ENCODE measurements around the gene MAGI1. TPM values are rescaled to one million over a fixed set of nuclear protein-coding genes. Genes with fewer than 3 reads are reported as not detected.

Gene MAGI1
- total RNA-seq, 5 donors from 2014 or later (not counting 1 experiment from before 2014, with no cell fraction given) = 0.23 to 0.63 (median 0.29) TPM

- peaks cover 0 to 4% (median 0%) of the 10 kb centered on the region in 3 donors for H3K9me3 Mint-ChIP-seq
- H3K4me1 ChIP-seq (ENCODE audit: control insufficient read depth in 1 of 2, extremely low read depth in 1 of 2, insufficient read depth in 2 of 2, low read length in 2 of 2) = no peaks in the 10 kb centered on the region
- H3K36me3 ChIP-seq (ENCODE audit: control insufficient read depth in 2 of 2, extremely low read depth in 1 of 2, insufficient read depth in 1 of 2, low read length in 1 of 2) = no peaks in the 10 kb centered on the region
- ChIA-PET POLR2A (no interaction called here), CTCF (no interaction called here)
- H3K27me3 Mint-ChIP-seq = no peaks in the 10 kb centered on the region
- no peak for DNase-seq
- H3K4me3 ChIP-seq (ENCODE audit: control insufficient read depth in 1 of 2, extremely low read depth in 1 of 2, low read length in 1 of 2) = no peak overlapping the region
- no peak overlapping the region for H3K27ac ChIP-seq (ENCODE audit: low read length)
- no peak overlapping the region for H3K4me3 Mint-ChIP-seq
- no peaks in the 10 kb centered on the region for H3K27me3 ChIP-seq (replicated peaks in 1 of 2; ENCODE audit: control insufficient read depth in 2 of 2, extremely low read depth in 1 of 2, insufficient read depth in 2 of 2, low read length in 1 of 2)
- no peaks in the 10 kb centered on the region for H3K4me1 Mint-ChIP-seq
- no peaks in the 10 kb centered on the region for H3K9me3 ChIP-seq
- no peak overlapping the region for H3K27ac Mint-ChIP-seq
- H3K36me3 Mint-ChIP-seq = no peaks in the 10 kb centered on the region
- no peak for ATAC-seq (replicated peaks in 1 of 4)
Measured at GRCh38 chr3:65978116-65978515, 60.6 kb downstream of the MAGI1 start.

GRCh38 chr3:65975032-65975431 is 63.7 kb downstream of the MAGI1 start:
- peaks cover 0 to 4% (median 2%) of the 10 kb centered on the region in 3 donors for H3K9me3 Mint-ChIP-seq

GRCh38 chr3:65974509-65974908 is 64.2 kb downstream of the MAGI1 start:
- POLR2A ChIA-PET = no interaction called here
- Mint-ChIP-seq H3K9me3 (peaks cover 0 to 4% (median 4%) of the 10 kb centered on the region in 3 donors), H3K4me1 (no peaks in the 10 kb centered on the region), H3K36me3 (no peaks in the 10 kb centered on the region), H3K4me3 (no peak overlapping the region), H3K27ac (no peak overlapping the region), H3K27me3 (no peaks in the 10 kb centered on the region)
- H3K9me3 ChIP-seq = no peaks in the 10 kb centered on the region
- no peaks in the 10 kb centered on the region for H3K4me1 ChIP-seq (ENCODE audit: control insufficient read depth in 1 of 2, extremely low read depth in 1 of 2, insufficient read depth in 2 of 2, low read length in 2 of 2)
- ATAC-seq (replicated peaks in 1 of 4) = no peak
- H3K27me3 ChIP-seq (replicated peaks in 1 of 2; ENCODE audit: control insufficient read depth in 2 of 2, extremely low read depth in 1 of 2, insufficient read depth in 2 of 2, low read length in 1 of 2) = no peaks in the 10 kb centered on the region
- no peaks in the 10 kb centered on the region for H3K36me3 ChIP-seq (ENCODE audit: control insufficient read depth in 2 of 2, extremely low read depth in 1 of 2, insufficient read depth in 1 of 2, low read length in 1 of 2)
- no CpG with 5 or more reads among the region's 4 CpGs for WGBS (ENCODE audit: insufficient coverage)
- H3K27ac ChIP-seq (ENCODE audit: low read length) = no peak overlapping the region
- CTCF ChIA-PET = no interaction called here
- DNase-seq = no peak
- no peak overlapping the region for H3K4me3 ChIP-seq (ENCODE audit: control insufficient read depth in 1 of 2, extremely low read depth in 1 of 2, low read length in 1 of 2)

More at GRCh38 chr3:65975032-65975431, 63.7 kb downstream of the MAGI1 start:
- no peaks in the 10 kb centered on the region for H3K36me3 ChIP-seq (ENCODE audit: control insufficient read depth in 2 of 2, extremely low read depth in 1 of 2, insufficient read depth in 1 of 2, low read length in 1 of 2)
- 84% methylated on average over 2 of the region's 3 CpGs for WGBS (ENCODE audit: insufficient coverage)
- H3K9me3 ChIP-seq = no peaks in the 10 kb centered on the region
- Mint-ChIP-seq H3K27ac (no peak overlapping the region), H3K4me1 (no peaks in the 10 kb centered on the region), H3K4me3 (no peak overlapping the region), H3K27me3 (no peaks in the 10 kb centered on the region), H3K36me3 (no peaks in the 10 kb centered on the region)
- no peak overlapping the region for H3K4me3 ChIP-seq (ENCODE audit: control insufficient read depth in 1 of 2, extremely low read depth in 1 of 2, low read length in 1 of 2)
- ChIA-PET CTCF (no interaction called here), POLR2A (no interaction called here)
- no peaks in the 10 kb centered on the region for H3K4me1 ChIP-seq (ENCODE audit: control insufficient read depth in 1 of 2, extremely low read depth in 1 of 2, insufficient read depth in 2 of 2, low read length in 2 of 2)
- no peak overlapping the region for H3K27ac ChIP-seq (ENCODE audit: low read length)
- H3K27me3 ChIP-seq (replicated peaks in 1 of 2; ENCODE audit: control insufficient read depth in 2 of 2, extremely low read depth in 1 of 2, insufficient read depth in 2 of 2, low read length in 1 of 2) = no peaks in the 10 kb centered on the region
- DNase-seq (no peak), ATAC-seq (replicated peaks in 1 of 4) (no peak)

DNA sequence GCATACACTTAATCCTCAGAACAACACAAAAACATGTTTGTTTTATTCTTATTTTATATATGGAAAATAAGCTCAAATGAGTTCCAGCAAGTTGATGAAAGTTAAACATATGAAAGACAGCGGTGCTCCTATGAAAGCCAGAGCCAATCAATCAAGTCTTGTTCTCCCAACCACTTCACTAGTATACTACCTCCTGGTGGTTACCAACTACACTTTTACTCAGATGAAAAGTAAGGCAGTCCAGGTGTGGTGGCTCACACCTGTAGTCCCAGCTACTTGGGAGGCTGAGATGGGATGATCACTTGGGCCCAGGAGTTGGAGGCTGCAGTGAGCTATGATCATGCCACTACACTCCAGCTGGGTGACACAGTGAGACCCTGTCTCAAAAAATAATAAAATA is 66.0 kb downstream of the MAGI1 start:
- no peak overlapping the region for H3K4me3 ChIP-seq (ENCODE audit: control insufficient read depth in 1 of 2, extremely low read depth in 1 of 2, low read length in 1 of 2)
- no peaks in the 10 kb centered on the region for H3K4me1 Mint-ChIP-seq
- H3K9me3 Mint-ChIP-seq = peaks cover 0 to 4% (median 2%) of the 10 kb centered on the region in 3 donors
- H3K27ac ChIP-seq (ENCODE audit: low read length) = no peak overlapping the region
- no peak for ATAC-seq (replicated peaks in 1 of 4)
- no CpG with 5 or more reads among the region's 1 CpG for WGBS (ENCODE audit: insufficient coverage)
- ChIA-PET POLR2A (interaction anchor here in 1 of 2 donors (0.5 kb wide), 1 partner anchor 30 kb away, joined by 3 read pairs; no protein-coding TSS in a partner anchor), CTCF (no interaction called here)
- no peaks in the 10 kb centered on the region for H3K36me3 Mint-ChIP-seq
- no peak overlapping the region for H3K27ac Mint-ChIP-seq
- no peak for DNase-seq
- H3K27me3 ChIP-seq (replicated peaks in 1 of 2; ENCODE audit: control insufficient read depth in 2 of 2, extremely low read depth in 1 of 2, insufficient read depth in 2 of 2, low read length in 1 of 2) = no peaks in the 10 kb centered on the region
- no peaks in the 10 kb centered on the region for H3K4me1 ChIP-seq (ENCODE audit: control insufficient read depth in 1 of 2, extremely low read depth in 1 of 2, insufficient read depth in 2 of 2, low read length in 2 of 2)
- H3K27me3 Mint-ChIP-seq = no peaks in the 10 kb centered on the region
- H3K36me3 ChIP-seq (ENCODE audit: control insufficient read depth in 2 of 2, extremely low read depth in 1 of 2, insufficient read depth in 1 of 2, low read length in 1 of 2) = no peaks in the 10 kb centered on the region
- H3K9me3 ChIP-seq = no peaks in the 10 kb centered on the region
- H3K4me3 Mint-ChIP-seq = no peak overlapping the region

DNA sequence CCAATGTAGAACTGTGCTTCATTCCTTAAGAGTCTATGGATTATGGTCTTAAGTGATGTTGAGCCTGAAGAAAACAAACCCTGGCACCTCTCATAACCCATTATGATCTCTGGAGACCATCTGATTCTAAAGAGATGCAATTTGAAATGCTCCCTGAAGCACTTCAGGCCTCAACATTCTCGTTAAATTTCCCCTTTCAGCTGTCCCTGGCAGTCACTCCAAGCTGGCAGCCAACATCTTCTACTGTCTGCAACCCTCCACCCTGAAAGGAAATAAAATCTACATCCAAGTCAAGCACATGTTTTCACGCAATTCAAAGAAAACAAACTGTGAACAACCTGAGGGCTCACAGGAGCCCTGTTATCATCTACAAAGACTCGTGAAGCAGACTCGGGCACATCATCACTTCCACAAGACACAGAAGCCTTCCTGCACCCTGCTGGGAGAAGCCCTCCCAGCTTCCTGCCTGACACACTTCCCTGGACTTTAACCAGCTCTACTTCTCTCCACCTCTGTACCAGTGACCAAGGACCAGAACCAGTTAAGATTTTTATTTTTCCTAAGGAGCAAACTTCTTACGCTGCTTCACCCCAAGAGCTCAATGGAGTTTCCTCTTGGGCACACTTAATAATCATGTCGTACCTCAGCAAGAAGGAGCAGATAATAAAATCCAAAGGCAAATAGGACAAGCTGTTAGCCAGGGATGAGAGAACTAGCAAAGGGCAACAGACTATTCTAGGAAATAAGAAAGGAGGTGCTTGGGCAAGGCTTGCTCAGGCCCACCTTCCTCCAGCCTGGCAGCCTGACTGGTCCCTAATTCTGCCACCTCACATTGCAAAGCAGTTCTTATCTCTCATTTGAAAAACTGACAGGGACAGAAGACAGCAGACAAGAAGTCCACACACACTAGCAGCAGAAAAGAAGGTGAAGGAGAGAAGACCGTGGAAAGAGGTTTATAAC is 67.1 kb downstream of the MAGI1 start:
- Histone ChIP-seq H3K36me3 (ENCODE audit: control insufficient read depth in 2 of 2, extremely low read depth in 1 of 2, insufficient read depth in 1 of 2, low read length in 1 of 2) (no peaks in the 10 kb centered on the region), H3K9me3 (no peaks in the 10 kb centered on the region), H3K4me3 (ENCODE audit: control insufficient read depth in 1 of 2, extremely low read depth in 1 of 2, low read length in 1 of 2) (no peak overlapping the region), H3K27me3 (replicated peaks in 1 of 2; ENCODE audit: control insufficient read depth in 2 of 2, extremely low read depth in 1 of 2, insufficient read depth in 2 of 2, low read length in 1 of 2) (no peaks in the 10 kb centered on the region), H3K4me1 (ENCODE audit: control insufficient read depth in 1 of 2, extremely low read depth in 1 of 2, insufficient read depth in 2 of 2, low read length in 2 of 2) (no peaks in the 10 kb centered on the region), H3K27ac (ENCODE audit: low read length) (no peak overlapping the region)
- Mint-ChIP-seq H3K4me3 (no peak overlapping the region), H3K27ac (no peak overlapping the region), H3K27me3 (no peaks in the 10 kb centered on the region), H3K9me3 (peaks cover 0 to 4% (median 0%) of the 10 kb centered on the region in 3 donors), H3K4me1 (no peaks in the 10 kb centered on the region), H3K36me3 (no peaks in the 10 kb centered on the region)
- CTCF ChIA-PET = no interaction called here
- POLR2A ChIA-PET = no interaction called here
- DNase-seq (no peak), ATAC-seq (replicated peaks in 1 of 4) (no peak)
- 72% methylated on average over 4 of the region's 7 CpGs for WGBS (ENCODE audit: insufficient coverage)

DNA sequence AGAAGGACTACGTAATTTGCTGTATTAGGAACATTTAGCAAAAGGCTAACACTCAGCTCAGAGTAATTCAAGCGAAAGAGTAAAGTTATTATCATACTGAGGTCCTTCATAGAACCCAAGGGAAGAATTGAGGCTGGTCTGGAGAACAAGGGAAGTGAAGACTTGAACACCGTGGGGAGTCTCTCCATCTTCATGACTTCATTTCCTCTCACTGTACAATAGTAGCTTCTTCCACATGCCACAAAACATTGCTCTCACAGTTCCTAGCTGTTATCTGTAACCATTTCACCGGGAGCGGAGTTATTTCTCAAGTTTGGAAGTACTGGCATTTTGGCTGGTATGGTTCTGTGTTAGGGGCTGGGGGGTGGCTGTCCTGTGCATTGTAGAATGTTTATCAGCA is 69.7 kb downstream of the MAGI1 start:
- Histone ChIP-seq H3K27me3 (replicated peaks in 1 of 2; ENCODE audit: control insufficient read depth in 2 of 2, extremely low read depth in 1 of 2, insufficient read depth in 2 of 2, low read length in 1 of 2) (no peaks in the 10 kb centered on the region), H3K27ac (ENCODE audit: low read length) (no peak overlapping the region), H3K4me1 (ENCODE audit: control insufficient read depth in 1 of 2, extremely low read depth in 1 of 2, insufficient read depth in 2 of 2, low read length in 2 of 2) (no peaks in the 10 kb centered on the region), H3K36me3 (ENCODE audit: control insufficient read depth in 2 of 2, extremely low read depth in 1 of 2, insufficient read depth in 1 of 2, low read length in 1 of 2) (no peaks in the 10 kb centered on the region), H3K9me3 (no peaks in the 10 kb centered on the region), H3K4me3 (ENCODE audit: control insufficient read depth in 1 of 2, extremely low read depth in 1 of 2, low read length in 1 of 2) (no peak overlapping the region)
- no CpG with 5 or more reads among the region's 5 CpGs for WGBS (ENCODE audit: insufficient coverage)
- DNase-seq = no peak
- Mint-ChIP-seq H3K4me3 (no peak overlapping the region), H3K9me3 (peaks cover 0 to 4% (median 0%) of the 10 kb centered on the region in 3 donors), H3K36me3 (no peaks in the 10 kb centered on the region), H3K27me3 (no peaks in the 10 kb centered on the region), H3K27ac (no peak overlapping the region), H3K4me1 (no peaks in the 10 kb centered on the region)
- ChIA-PET POLR2A (no interaction called here), CTCF (no interaction called here)
- ATAC-seq (replicated peaks in 1 of 4) = no peak
